CD4-positive, alpha-beta T cell treated with Interleukin-15 for 1 hour (primary cell): ENCODE measurements around the gene DNASE1.

Experiments used
- DNase-seq: peaks from one replicate; pipeline ENCODE4 v3.0.0-alpha.2; 2020

DNASE1 gene

DNA sequence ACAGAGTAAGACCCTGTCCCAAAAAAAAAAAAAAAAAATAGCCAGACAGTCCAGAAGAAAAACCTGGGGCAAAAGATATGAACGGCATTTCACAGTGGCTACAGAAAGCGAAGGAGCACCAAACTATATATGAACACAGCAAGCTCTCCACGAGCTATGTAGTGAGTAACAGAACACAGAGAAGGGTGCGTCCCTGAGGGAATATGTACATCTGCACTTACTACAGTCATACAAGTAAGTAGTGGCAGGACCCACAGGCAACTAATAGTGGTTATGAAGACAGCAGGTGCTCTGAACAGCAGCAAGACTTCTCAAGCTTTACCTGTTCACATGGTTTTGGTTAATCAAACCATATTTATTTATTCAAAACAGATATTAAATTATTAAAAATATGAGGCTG lies 47.0 kb downstream of the DNASE1 start:
- no peak for DNase-seq

GRCh38 chr16:3702082-3702481 lies 47.6 kb downstream of the DNASE1 start:
- no peak for DNase-seq

GRCh38 chr16:3706253-3707012 lies 51.9 kb downstream of the DNASE1 start:
- no peak for DNase-seq
